ENCODE measurements around the gene GBGT1.

GBGT1 gene

GRCh38 chr9:133143639-133144141, 20.0 kb downstream of the GBGT1 start:
- no peak for DNase-seq (ENCODE audit: low spot score)

DNA sequence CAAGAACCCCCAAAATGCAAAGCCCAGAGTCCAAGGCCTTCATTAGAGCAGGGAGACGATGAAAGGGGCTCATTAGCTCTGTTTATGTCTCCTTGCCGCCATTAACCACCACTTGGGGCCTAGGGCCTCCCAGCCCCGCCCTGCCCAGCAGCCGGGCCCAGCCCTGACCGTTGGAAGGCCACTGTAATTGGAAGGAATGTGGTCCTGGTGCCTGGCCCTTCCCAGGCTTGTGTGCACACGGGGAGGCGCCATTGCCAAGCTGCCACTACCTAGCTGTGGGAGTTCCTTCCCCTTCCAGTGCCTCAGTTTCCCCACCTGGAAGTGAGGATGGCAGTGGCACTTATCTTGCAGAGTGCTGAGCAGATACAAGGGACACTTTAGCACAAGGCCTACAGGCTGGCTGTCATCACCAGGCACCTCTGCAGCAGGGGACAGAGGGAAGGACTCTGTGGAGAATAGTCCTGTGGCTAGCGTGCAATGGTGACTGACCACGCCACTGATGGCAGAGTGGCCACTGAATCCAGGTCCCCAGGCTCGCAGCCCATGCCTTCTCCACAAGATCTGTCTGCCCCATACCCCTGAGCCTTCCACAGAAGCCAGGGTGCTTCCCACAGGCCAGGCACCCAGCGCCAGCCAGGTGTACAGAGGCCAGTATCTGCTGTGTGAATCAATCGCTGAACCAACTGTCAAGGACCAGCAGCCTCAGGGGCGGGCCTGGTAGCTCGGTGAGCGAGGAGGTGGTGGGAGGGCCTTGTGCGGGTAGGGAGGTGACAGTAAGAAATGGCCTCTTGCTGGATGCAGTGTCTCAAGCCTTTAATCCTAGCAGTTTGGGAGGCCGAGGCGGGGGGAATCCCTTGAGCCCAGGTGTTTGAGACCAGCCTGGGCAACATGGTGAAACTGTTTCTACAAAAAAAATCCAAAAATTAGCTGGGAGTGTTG, 20.8 kb downstream of the GBGT1 start:
- DNase-seq (ENCODE audit: low spot score) = no peak

GRCh38 chr9:133141833-133142595, 21.7 kb downstream of the GBGT1 start:
- DNase-seq (ENCODE audit: low spot score) = no peak

- DNase-seq (ENCODE audit: low spot score) = no peak
These were observed 23.1 kb downstream of the GBGT1 start for GRCh38 chr9:133140606-133141005.

GRCh38 chr9:133140174-133140505, 23.6 kb downstream of the GBGT1 start:
- DNase-seq (ENCODE audit: low spot score) = no peak

DNA sequence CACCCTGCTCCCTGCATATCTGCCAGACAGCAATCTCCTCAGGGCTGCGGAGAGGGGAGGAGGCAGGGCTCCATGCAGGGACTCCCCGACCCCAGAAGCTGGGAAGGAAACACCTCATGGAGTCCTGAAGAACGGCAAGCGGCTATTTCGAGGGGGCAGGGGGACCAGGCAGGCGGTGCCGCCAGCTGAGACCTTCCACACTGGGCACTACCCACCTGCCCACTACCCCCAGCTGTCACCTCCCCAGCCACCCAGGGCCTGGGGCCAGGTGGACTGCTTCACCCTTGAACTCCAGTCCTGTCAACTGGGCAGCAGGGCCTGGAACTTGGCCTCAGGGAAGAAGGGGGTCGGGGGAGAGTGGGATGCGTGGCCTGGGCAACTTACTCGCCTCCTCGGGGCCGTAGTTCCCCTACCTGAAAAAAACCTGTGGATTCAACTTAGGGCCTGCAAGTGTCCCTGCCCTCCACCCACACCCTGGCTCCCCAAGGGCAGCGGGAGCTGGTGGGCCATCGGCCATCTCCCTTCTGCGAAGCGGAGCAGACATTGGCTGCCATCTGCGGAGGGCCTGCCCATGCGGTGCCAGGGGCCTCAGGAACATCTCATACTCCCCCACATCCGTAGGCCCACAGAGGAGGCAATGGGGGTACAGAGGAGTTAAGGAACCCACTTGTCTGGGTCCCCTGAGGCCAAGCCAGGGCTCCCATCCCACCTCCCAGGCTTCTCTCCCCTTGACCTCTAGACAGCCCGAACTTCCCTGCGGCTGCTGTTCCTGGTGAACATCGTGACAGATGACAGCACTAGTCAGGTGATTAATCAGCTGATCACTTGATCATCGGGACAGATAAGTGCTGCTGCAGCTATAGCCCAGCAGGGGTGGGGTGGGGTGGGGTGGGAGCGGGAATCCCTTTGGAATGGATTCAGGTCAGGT, 24.2 kb downstream of the GBGT1 start:
- DNase-seq (ENCODE audit: low spot score) = no peak

DNA sequence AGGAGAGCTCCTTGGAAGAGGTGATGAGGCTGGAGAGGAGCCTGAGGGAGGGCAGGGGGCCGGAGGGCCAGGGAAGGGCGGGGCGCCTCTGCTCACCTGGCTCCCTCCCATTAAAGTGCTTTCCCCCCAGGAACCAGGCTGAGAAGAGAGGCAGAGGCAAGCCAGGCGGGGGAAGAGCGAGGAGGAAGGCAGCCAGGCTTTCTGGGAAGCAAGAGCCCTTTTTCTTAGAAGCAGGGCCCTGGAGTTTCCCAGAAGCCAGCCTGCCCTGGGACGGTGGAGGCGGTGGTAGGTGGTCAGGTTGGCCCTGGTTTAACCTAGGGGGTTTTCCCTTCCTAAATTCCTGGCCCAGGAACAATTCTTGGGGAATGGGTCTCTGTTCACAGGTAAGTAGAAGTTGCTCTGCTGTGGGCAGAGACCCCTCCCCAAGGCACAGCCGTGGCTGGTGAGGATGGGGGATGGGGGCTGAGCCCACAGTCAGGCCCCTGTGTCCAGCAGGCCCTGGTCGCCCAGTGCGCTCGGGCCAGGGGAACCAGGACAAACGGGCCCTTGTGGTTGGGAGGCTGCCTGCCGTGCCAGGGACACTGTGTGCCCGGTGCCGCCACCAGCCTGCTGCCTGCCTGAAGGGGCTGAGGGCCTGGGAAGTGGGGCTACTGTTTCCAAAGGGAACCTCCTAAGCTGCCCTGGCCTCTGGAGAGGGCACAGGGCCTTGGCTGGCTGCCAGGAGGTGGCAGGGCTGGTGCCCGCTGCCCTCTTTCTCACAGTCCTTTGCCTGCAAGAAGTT, 26.1 kb downstream of the GBGT1 start:
- no peak for DNase-seq (ENCODE audit: low spot score)

- no peak for DNase-seq (ENCODE audit: low spot score)
These were observed 28.5 kb downstream of the GBGT1 start for GRCh38 chr9:133135146-133135745.

GRCh38 chr9:133134388-133135145, 29.1 kb downstream of the GBGT1 start:
- no peak for DNase-seq (ENCODE audit: low spot score)

- DNase-seq (ENCODE audit: low spot score) = peak; percentile 98
These were observed 29.9 kb downstream of the GBGT1 start for GRCh38 chr9:133133681-133134387.

- no peak for DNase-seq (ENCODE audit: low spot score)
These were observed 31.5 kb downstream of the GBGT1 start for GRCh38 chr9:133132174-133132573.

GRCh38 chr9:133131506-133131905, 32.2 kb downstream of the GBGT1 start:
- peak; percentile 72 for DNase-seq (ENCODE audit: low spot score)

- no peak for DNase-seq (ENCODE audit: low spot score)
These were observed 32.9 kb downstream of the GBGT1 start for GRCh38 chr9:133130685-133131244.

- DNase-seq (ENCODE audit: low spot score) = no peak
These were observed 34.5 kb downstream of the GBGT1 start for GRCh38 chr9:133129001-133129795.

- DNase-seq (ENCODE audit: low spot score) = no peak
These were observed 35.6 kb downstream of the GBGT1 start for GRCh38 chr9:133128152-133128551.

- DNase-seq (ENCODE audit: low spot score) = no peak
These were observed 36.3 kb downstream of the GBGT1 start for GRCh38 chr9:133127340-133127981.

DNA sequence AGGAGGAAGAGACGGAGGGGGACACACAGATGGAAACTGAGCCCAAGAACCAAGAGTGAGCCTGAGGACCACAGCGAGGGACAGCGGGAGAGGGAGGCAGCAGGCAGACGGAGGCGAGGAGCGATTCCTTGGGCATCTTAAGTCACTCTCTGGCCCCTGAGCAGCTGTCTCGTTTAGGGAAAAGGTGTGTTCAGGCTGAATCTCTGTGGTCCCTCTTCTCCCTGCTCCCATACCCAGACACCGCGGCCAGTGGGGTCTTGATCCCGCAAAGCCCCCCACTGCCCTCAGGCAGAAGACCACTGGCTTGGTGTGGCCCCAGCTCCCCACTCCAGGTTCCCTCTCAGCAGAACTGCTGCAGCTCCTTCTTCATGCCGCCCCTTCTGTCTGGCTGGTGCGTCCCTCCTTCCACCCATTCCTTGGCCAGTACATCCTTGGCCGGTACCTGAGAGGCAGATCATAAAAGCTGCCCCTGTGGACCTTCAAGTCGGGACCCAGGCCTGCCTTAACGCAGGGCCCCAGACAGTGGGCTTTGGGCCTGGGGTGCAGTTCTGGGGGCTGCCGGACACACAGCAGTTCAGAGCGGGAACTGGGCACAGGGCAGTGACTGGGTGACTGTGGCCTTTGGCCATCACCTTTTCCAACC, 36.9 kb downstream of the GBGT1 start:
- no peak for DNase-seq (ENCODE audit: low spot score)
